Upper lobe of right lung (tissue), 1 donor: Measurements from ENCODE around the gene MTF2. TPM values are rescaled to one million over a fixed set of nuclear protein-coding genes. Genes with fewer than 3 reads are reported as not detected.

Experiments used
- ATAC-seq: fragments of 200-7000 bp; cut with Tn5 transposase; one replicate; pipeline ENCODE4 v1.9.1; 2020; ENCODE audit warnings: mild to moderate bottlenecking, moderate library complexity
- DNase-seq: peaks from one replicate; pipeline ENCODE4 v3.0.0-alpha.2; 2020
- H3K27ac ChIP-seq: fragments of 200-600 bp; one replicate; pipeline ENCODE4 v1.8.0; 2022
- H3K27me3 ChIP-seq: fragments of 200-600 bp; one replicate; pipeline ENCODE4 v1.8.0; 2022; ENCODE audit warnings: mild to moderate bottlenecking
- H3K36me3 ChIP-seq: fragments of 200-600 bp; one replicate; pipeline ENCODE4 v1.8.0; 2022
- H3K4me1 ChIP-seq: fragments of 200-600 bp; one replicate; pipeline ENCODE4 v1.8.0; 2022
- H3K4me3 ChIP-seq: fragments of 200-600 bp; one replicate; pipeline ENCODE4 v1.8.0; 2022; ENCODE audit warnings: mild to moderate bottlenecking
- H3K9me3 ChIP-seq: fragments of 200-600 bp; one replicate; pipeline ENCODE4 v1.8.0; 2022
- intact Hi-C: fragments of 100-400 bp; cut with DNase I; formaldehyde crosslinking; loops from one replicate; pipeline ENCODE4 v1.11.0; 2022
- total RNA-seq: library from RNA; stranded (reverse); fragmentation: NEBNext Ultra II Directional; extraction: Animal tissue kit (Norgen Biotek cat#: 25700); gene quantifications from one replicate; pipeline ENCODE4 v1.2.1, GENCODE V29; 2021
- TF ChIP-seq, protein P1 (sequence below): fragments of 200-600 bp; IDR thresholded peaks from one replicate; pipeline ENCODE4 v1.8.0; 2022; ENCODE audit warnings: antibody characterized with exemption
- donor health status: DM: no; HTN: yes; CAD: no; lungs with severe emphysema.

MTF2 gene
- total RNA-seq, 1 donor from 2014 or later: 26.3 TPM

DNA sequence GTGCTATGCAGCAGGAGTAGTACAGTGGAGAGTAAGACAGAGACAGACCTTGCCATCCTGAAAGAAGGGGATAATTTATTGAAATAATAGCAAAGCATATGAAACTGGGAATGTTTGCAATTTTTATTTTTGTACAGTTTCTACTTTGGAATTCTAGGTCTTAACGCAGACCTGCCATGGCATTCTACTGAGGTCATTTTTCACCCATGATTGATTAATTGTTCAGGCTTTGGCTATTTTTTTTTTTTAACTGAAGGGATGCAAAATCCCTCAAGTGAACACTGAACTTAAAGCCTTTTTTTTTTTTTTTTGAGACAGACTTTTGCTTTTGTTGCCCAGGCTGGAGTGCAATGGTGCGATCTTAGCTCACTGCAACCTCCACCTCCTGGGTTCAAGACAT, 27.1 kb downstream of the MTF2 start:
- Histone ChIP-seq H3K4me1 (no peaks in the 10 kb centered on the region), H3K4me3 (no peak overlapping the region), H3K27ac (no peak overlapping the region), H3K36me3 (peaks cover 8% of the 10 kb centered on the region), H3K27me3 (no peaks in the 10 kb centered on the region), H3K9me3 (no peaks in the 10 kb centered on the region)
- TF ChIP-seq, protein P1, sequence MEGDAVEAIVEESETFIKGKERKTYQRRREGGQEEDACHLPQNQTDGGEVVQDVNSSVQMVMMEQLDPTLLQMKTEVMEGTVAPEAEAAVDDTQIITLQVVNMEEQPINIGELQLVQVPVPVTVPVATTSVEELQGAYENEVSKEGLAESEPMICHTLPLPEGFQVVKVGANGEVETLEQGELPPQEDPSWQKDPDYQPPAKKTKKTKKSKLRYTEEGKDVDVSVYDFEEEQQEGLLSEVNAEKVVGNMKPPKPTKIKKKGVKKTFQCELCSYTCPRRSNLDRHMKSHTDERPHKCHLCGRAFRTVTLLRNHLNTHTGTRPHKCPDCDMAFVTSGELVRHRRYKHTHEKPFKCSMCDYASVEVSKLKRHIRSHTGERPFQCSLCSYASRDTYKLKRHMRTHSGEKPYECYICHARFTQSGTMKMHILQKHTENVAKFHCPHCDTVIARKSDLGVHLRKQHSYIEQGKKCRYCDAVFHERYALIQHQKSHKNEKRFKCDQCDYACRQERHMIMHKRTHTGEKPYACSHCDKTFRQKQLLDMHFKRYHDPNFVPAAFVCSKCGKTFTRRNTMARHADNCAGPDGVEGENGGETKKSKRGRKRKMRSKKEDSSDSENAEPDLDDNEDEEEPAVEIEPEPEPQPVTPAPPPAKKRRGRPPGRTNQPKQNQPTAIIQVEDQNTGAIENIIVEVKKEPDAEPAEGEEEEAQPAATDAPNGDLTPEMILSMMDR: no peak
- intact Hi-C loops: no loop called here
- ATAC-seq (no peak), DNase-seq (no peak)

DNA sequence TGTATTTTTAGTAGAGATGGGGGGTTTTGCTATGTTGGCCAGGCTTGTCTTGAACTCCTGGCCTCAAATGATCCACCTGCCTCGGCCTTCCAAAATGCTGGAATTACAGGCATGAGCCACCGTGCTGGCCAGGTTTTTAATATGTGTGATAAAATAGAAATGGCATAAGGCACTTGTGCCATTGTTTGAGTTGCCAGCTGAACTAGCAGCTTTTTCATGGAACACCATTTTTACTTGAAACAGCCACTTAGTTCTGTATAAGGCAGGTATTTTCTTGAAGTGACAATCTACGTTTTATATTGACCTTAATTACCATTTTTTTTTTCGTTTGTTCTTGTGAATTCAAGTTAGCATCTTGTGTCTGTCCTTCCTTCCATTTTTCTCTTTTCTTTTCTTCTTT, 28.3 kb downstream of the MTF2 start:
- intact Hi-C loops: no loop called here
- no peak overlapping the region for H3K4me3 ChIP-seq
- ATAC-seq (no peak), DNase-seq (no peak)
- H3K36me3 ChIP-seq: peaks cover 8% of the 10 kb centered on the region
- no peaks in the 10 kb centered on the region for H3K4me1 ChIP-seq
- H3K27me3 ChIP-seq: no peaks in the 10 kb centered on the region
- TF ChIP-seq, protein P1: no peak
- no peaks in the 10 kb centered on the region for H3K9me3 ChIP-seq
- H3K27ac ChIP-seq: no peak overlapping the region

DNA sequence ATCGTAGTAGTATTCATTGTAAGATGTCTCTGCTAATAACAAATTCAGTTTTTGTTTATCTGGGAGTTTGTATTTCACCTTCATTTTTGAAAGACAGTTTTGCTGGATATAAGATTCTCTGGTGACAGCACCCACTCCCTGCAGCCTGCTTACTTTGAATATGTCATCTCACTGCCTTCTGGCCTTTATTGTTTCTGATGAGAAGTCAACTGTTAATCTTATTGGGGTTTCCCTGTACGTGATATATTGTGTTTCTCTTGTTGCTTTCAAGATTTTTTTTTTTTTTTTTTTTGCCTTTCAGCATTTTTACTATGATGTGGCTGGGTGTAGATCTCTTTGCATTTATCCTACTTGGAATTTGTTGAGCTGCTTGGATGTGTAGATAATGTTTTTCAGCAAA, 29.3 kb downstream of the MTF2 start:
- intact Hi-C loops: no loop called here
- Histone ChIP-seq H3K9me3 (no peaks in the 10 kb centered on the region), H3K36me3 (peaks cover 8% of the 10 kb centered on the region), H3K4me3 (no peak overlapping the region), H3K27ac (no peak overlapping the region), H3K4me1 (no peaks in the 10 kb centered on the region), H3K27me3 (no peaks in the 10 kb centered on the region)
- ATAC-seq: no peak
- TF ChIP-seq, protein P1: no peak
- DNase-seq: no peak

DNA sequence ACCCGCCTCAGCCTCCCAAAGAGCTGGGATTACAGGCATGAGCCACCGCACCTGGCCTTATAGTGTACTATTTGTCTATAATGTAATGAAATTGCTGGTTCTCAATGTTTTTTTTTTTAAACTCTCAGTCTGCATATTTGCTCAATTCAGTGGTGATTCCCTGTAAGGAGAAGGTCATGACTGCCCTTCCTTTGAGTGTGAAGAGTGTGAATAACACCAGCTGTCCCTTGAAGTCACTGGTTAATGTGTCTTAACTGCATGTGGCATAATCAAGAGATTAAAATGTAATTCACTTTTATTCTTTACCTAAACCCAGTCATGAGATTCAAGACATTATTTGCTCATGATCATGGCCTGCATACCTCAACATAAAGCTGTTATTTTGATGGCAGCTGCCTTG, 30.5 kb downstream of the MTF2 start:
- Histone ChIP-seq H3K4me1 (no peaks in the 10 kb centered on the region), H3K36me3 (peaks cover under 1% of the 10 kb centered on the region), H3K4me3 (no peak overlapping the region), H3K9me3 (no peaks in the 10 kb centered on the region), H3K27me3 (no peaks in the 10 kb centered on the region), H3K27ac (no peak overlapping the region)
- intact Hi-C loops: no loop called here
- ATAC-seq: no peak
- TF ChIP-seq, protein P1: no peak
- DNase-seq: no peak

DNA sequence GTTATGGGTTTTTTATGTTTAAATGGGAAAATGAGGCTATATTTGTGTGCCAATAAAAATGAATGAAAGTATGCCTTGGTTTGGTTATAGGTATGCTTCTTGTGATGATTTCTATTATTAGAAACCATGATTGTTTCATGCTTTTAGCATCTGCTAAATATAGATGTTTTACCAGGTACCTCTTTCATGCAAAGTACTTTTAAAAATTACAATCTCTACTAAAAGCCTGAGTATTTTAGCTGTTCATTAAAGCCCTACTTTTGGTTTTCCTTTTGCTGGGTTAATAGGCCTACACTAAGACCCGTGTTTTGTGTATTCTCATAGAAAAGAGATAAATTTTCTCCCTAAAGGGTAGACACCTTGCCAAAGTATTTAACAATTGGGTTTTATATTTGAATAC, 32.0 kb downstream of the MTF2 start:
- TF ChIP-seq, protein P1: no peak
- no peak for DNase-seq
- intact Hi-C loops: no loop called here
- Histone ChIP-seq H3K36me3 (peaks cover 12% of the 10 kb centered on the region), H3K27ac (no peak overlapping the region), H3K4me1 (no peaks in the 10 kb centered on the region), H3K4me3 (no peak overlapping the region), H3K27me3 (no peaks in the 10 kb centered on the region), H3K9me3 (no peaks in the 10 kb centered on the region)
- no peak for ATAC-seq

DNA sequence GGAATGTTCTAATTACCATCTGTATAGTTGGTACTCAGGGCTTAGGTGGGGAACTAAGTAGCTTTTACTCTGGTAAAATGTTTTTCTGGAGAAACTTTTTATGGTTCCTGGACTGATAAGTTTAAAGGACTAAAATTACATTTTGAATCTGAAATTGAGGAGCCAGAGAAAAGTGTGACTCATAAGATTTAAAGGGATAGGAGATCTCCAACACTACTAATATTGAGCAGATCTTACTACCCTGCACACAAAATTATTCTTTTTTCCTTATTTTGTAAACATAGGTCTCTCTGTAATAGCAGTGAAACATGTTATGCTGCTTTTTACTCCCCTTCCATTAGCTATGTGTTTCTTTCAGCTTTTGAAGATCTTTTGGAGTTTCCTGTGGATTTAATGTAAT, 32.5 kb downstream of the MTF2 start:
- ATAC-seq: no peak
- intact Hi-C loops: no loop called here
- no peak for DNase-seq
- no peaks in the 10 kb centered on the region for H3K9me3 ChIP-seq
- TF ChIP-seq, protein P1: no peak
- peaks cover 17% of the 10 kb centered on the region for H3K36me3 ChIP-seq
- H3K27me3 ChIP-seq: no peaks in the 10 kb centered on the region
- no peak overlapping the region for H3K27ac ChIP-seq
- H3K4me3 ChIP-seq: no peak overlapping the region
- H3K4me1 ChIP-seq: no peaks in the 10 kb centered on the region
